Nephron (organoid): ENCODE results near the gene DBF4.
"Not testable (repeated sequence)": the region's sequence is repeated elsewhere in the genome, so short reads cannot be mapped to it uniquely, and the experiment has no call there.

Experiments
- H3K27ac Mint-ChIP-seq, 3 experiments: 2 replicates each; pipeline ENCODE4 v1.8.0; 2020; ENCODE audit warnings: mixed read lengths in 3 of 3, mild to moderate bottlenecking in 2 of 3, moderate library complexity in 1 of 3
- H3K27me3 Mint-ChIP-seq: 2 replicates; pipeline ENCODE4 v1.8.0; 2021; ENCODE audit warnings: low read depth, mild to moderate bottlenecking, moderate library complexity, mixed read lengths
- H3K36me3 Mint-ChIP-seq: 2 replicates; pipeline ENCODE4 v1.8.0; 2020; ENCODE audit warnings: low read depth, mixed read lengths
- H3K4me1 Mint-ChIP-seq: 2 replicates; pipeline ENCODE4 v1.8.0; 2020; ENCODE audit warnings: mixed read lengths
- H3K4me3 Mint-ChIP-seq, 3 experiments: 2 replicates each; pipeline ENCODE4 v1.8.0; 2020; ENCODE audit warnings: mild to moderate bottlenecking in 3 of 3, mixed read lengths in 3 of 3, moderate library complexity in 2 of 3
- H3K9me3 Mint-ChIP-seq: 2 replicates; pipeline ENCODE4 v1.8.0; 2020; ENCODE audit warnings: mixed read lengths
- CTCF ChIP-seq, 3 experiments: fragments of 200-600 bp; sonication (generic); IDR thresholded peaks; one replicate each; pipeline ENCODE4 v1.5.0; 2021; ENCODE audit warnings: antibody characterized with exemption in 3 of 3; ENCODE audit not compliant: unreplicated experiment in 3 of 3

The DBF4 gene

DNA sequence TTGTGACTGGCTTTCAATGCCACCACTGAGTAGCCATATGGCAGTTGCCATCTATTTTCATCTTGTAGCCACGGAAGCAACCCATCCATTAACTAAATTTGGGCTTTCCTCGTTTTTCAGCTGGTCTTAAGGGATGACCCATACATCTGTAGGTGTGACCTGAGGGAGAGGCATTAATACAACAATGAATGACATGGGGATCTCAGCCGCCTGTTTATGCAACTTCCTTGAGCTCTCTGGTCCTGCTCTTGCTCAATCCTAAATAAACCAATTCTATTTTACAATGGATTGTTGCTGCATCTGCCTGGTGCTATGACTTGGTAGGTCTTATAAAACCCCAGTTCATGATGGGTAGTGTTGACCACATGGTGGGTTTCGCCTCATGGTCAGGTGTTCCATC lies 35.8 kb downstream of the DBF4 start:
- Mint-ChIP-seq H3K27ac (no peak overlapping the region), H3K4me1 (no peaks in the 10 kb centered on the region), H3K27me3 (no peaks in the 10 kb centered on the region), H3K36me3 (peaks cover 7% of the 10 kb centered on the region), H3K9me3 (no peaks in the 10 kb centered on the region), H3K4me3 (no peak overlapping the region)
- no peak for TF ChIP-seq CTCF (IDR thresholded peaks at IDR 0.05; ENCODE audit: unreplicated experiment in 3 of 3)

DNA sequence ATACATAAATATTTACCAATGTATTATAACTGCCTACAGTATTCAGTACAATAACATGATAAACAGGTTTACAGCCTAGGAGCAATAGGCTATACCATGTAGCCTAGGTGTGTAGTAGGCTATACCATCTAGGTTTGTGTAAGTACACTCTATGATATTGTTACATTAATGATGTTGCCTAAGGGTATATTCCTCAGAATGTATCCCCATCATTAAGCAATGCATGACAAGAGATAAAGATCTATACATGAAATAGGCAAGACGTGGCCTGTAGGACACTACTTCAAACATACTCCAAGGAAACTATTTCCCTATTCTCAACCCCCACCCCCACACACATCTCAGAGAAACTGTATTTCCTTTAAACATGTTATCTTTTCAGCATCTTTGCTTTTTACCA lies 42.4 kb downstream of the DBF4 start:
- Mint-ChIP-seq H3K4me3 (no peak overlapping the region), H3K36me3 (no peaks in the 10 kb centered on the region), H3K27me3 (no peaks in the 10 kb centered on the region), H3K9me3 (no peaks in the 10 kb centered on the region), H3K4me1 (no peaks in the 10 kb centered on the region), H3K27ac (no peak overlapping the region)
- no peak for TF ChIP-seq CTCF (IDR thresholded peaks at IDR 0.05; ENCODE audit: unreplicated experiment in 3 of 3)

GRCh38 chr7:87919875-87920274 lies 43.6 kb downstream of the DBF4 start:
- H3K27me3 Mint-ChIP-seq = no peaks in the 10 kb centered on the region
- no peak overlapping the region for H3K27ac Mint-ChIP-seq
- H3K9me3 Mint-ChIP-seq = no peaks in the 10 kb centered on the region
- no peak overlapping the region for H3K4me3 Mint-ChIP-seq
- H3K36me3 Mint-ChIP-seq = no peaks in the 10 kb centered on the region
- no peak for TF ChIP-seq CTCF (IDR thresholded peaks at IDR 0.05; ENCODE audit: unreplicated experiment in 3 of 3)
- H3K4me1 Mint-ChIP-seq = no peaks in the 10 kb centered on the region

GRCh38 chr7:87920578-87920977 lies 44.3 kb downstream of the DBF4 start:
- Mint-ChIP-seq H3K27ac (no peak overlapping the region), H3K9me3 (no peaks in the 10 kb centered on the region), H3K4me1 (no peaks in the 10 kb centered on the region), H3K36me3 (no peaks in the 10 kb centered on the region), H3K4me3 (no peak overlapping the region), H3K27me3 (no peaks in the 10 kb centered on the region)
- no peak for TF ChIP-seq CTCF (IDR thresholded peaks at IDR 0.05; ENCODE audit: unreplicated experiment in 3 of 3)

- not testable (repeated sequence) for H3K27ac Mint-ChIP-seq, H3K4me1 Mint-ChIP-seq, H3K36me3 Mint-ChIP-seq, H3K9me3 Mint-ChIP-seq, H3K4me3 Mint-ChIP-seq, H3K27me3 Mint-ChIP-seq
Observed at GRCh38 chr7:87922759-87923395, 46.6 kb downstream of the DBF4 start.

- TF ChIP-seq CTCF (IDR thresholded peaks at IDR 0.05; ENCODE audit: unreplicated experiment in 3 of 3) = no peak
- Mint-ChIP-seq H3K4me3 (no peak overlapping the region), H3K27ac (peak overlapping the region in 1 of 3 experiments; percentile 77), H3K4me1 (no peaks in the 10 kb centered on the region), H3K9me3 (no peaks in the 10 kb centered on the region), H3K27me3 (no peaks in the 10 kb centered on the region), H3K36me3 (no peaks in the 10 kb centered on the region)
Observed at GRCh38 chr7:87926581-87927461, 50.5 kb downstream of the DBF4 start.
